ENCODE data around the gene SHC4.

The SHC4 gene

DNA sequence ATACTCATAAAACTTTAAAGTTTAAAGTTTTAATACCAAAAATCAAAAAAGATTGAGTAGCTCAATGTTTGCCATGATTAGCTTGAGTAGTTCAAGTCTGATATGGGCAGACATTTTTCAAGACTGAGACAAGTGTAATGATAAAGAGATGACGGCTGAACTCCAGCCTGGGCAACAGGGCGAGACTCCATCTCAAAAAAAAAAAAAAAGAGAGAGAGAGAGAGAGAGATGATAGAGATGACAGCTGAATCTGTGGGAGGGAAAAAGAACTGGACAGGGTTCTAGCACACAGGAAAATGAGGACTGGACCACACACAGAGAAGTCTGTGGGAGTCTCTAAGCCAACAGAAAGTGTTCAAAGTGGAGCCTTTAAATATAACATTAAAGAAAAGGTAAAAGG lies 178.0 kb downstream of the SHC4 start:
- no peak for DNase-seq

DNA sequence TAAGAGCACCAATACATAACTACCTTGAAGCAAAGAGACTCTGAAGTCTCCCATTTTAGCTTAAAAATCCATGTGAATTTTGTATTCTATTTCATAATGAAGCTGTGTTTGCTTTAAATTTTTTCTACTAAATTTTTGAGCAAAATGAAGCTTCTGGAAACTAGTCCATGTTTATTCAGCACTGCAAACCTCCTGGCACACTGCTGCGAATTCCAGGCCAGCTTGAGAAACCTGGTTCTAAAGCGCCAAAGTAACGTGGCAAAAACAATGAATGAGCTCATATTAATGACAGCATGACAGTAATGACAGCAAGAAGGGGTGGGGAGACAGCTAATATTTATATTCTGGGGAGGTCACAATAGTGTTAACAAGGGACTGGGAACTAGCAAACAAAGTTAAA lies 178.5 kb downstream of the SHC4 start:
- no peak for DNase-seq

DNA sequence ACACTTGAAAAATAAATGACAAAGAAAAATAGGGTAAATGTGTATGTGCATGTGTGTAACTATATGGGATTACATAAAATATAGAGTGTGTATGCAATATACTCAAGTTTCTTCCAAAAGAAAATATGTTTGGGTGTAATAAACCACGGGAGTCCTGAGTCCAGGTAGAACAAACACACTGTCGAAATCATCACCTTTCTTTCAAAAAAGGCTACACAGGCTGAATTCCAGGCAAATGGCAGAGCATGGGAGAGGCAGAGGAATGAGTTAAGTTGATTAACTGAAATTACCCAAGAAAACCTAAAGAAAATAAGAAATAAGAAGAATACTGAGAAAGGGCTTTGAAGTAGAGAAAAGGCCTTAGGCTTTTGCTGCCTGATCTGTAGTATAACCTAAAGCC lies 179.0 kb downstream of the SHC4 start:
- no peak for DNase-seq

DNA sequence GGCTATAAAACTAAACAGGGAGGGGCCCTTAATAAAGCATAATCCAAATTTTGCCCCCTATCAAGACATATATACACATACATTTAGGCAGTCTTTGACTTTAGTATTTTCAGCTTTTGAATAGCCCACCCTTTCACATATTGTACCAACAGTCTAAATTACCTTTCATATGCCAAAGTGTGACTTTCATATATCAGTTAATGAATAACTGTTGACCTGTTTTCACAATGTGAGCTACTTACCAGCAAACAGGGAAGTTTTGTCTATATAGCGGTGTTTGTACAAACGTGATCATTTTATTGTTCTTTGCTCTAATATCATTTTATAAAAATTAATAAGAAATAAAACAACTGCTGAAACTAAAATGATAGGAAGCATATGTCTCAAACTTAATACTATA lies 180.8 kb downstream of the SHC4 start:
- no peak for DNase-seq

DNA sequence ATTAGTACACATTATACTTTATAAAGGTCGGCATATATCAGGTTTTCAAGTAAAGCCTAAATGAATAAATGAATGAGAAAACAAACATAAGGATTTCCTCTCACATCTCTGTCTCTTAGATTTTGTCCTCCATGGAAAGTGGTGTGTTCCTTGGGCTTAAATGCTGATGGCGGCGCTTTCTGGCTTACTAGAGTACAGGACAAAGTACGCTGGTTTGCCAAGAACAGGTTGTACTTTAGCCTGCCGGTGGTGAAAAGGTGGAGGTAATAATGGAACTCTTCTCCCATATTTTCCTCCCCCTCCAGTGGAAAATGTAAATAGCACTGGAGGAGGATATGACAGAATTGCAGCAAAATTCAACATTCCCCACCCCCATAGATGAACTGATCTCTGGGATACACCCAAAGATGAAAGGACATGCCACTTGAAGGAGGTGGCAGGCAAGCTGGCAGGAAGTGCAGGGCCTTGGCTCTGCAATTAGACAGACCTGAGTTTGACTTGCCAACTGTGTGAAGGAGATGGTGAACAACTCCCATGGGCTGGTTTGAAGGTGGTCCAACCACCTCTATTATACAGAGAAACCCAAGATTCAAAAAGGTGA lies 182.1 kb downstream of the SHC4 start:
- DNase-seq = no peak

DNA sequence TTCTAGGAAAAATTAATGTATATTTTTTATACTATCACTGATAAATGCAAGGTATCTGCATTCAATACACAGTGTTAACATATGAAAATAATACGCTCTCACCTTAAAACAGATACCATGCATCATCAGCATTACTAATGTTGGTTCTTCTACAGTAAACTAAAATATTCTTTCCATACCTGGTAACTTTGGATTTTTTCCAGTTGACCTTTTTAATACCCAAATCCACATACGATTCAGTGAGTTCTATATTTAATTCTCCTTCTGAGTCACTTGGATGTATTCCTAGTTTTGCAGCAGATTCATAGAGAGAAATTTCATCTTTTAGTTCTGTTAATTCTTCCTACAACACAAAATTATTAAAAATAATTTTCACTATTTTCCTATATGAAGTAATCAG lies 182.7 kb downstream of the SHC4 start:
- no peak for DNase-seq

DNA sequence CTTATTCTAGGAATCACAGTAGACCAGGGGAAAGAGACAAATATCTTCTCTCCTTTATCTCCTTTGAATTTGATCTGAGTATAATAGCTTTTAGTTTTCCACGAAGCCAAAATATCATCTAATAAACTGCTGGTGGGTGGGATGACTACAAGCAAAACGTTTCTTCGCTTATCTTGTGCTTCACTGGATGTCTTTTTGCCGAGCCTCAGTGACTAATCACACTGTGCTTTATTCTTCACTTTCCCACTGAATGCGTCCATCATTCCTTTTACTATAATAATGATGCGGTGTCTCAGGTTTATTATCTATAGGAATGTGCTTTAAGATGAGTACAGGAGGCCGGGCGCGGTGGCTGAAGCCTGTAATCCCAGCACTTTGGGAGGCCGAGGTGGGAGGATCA lies 185.4 kb downstream of the SHC4 start:
- DNase-seq = no peak

DNA sequence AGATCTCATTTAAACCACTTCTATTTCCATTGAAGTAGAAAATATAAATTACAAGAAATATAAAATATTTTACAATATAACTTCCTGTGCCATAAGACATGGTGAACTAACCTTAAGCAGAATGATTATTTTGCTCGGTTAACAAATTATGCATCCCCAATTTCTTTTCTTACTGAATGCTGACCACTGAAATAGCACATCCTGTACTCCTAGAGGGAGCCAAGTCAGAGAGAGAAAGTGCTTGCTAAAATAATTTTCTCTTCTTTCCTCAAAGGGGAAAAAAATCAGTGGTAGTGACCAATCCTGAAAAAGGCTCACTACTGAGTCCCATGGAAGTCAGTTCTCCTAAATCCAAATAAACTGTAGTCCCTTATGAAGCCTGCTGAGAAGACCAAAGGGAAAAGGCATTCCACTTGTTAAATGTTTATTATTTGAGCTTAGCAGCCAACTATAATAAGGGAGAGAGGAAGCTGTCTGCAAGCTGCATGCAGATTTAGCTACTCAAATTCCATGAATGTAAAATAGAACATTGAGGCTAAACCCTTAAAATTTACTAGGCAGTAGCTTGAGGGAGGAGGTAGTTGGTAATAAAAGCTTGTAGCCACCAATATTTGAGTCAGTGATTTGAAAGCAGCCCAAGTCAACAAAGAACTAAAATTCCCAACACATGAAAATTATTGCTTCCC lies 185.9 kb downstream of the SHC4 start:
- no peak for DNase-seq

DNA sequence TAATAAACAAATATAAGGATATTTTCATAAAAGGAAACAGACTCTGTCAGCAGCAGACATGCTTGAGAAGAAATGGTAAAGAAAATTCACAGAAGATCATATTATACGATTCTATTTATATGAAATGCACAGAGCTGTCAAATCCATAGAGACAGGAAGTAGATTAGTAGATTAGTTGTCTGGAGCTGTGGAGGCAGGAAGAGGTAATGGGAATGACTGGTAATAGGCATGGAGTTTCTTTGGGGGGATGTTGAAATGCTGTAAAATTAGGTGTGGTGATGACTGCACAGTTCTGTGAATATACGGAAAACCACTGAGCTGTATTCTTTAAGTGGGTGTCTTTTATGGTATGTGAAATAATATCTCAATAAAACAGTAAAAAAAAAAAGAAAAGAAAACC lies 188.2 kb downstream of the SHC4 start:
- DNase-seq = no peak

DNA sequence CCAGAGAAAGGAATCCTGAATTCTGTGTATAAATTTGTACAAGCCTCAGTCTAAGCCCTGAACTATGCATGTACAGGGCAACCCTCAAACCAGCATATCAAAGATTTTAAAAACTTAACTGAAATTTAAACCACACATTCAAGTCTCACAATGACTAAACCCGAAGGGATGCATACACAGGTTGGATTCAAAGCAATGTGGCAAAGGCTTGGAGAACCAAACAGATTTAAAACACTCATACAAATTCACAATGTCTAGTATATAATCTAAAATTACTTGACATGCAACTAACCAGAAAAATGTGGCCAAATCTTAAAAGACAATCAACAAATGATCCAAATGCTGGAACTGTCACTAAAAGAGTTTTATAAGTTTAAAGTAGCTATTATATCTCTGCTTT lies 189.2 kb downstream of the SHC4 start:
- no peak for DNase-seq
